A673 (cell line): ENCODE results near the gene OTOGL.

ENCODE experiments used
- CTCF ChIP-seq: fragments of 300-800, 200-600 bp; sonication (generic); conservative IDR thresholded peaks from 2 replicates; pipeline ENCODE4 v1.5.1; 2017; ENCODE audit warnings: low read depth, mild to moderate bottlenecking, antibody characterized with exemption, low read length, moderate library complexity, mixed read lengths
- EZH2 ChIP-seq: fragments of 200-600 bp; sonication (generic); IDR thresholded peaks from 2 replicates; pipeline ENCODE4 v1.6.1; 2017; ENCODE audit warnings: borderline replicate concordance, low read depth, mild to moderate bottlenecking, mixed read lengths, antibody characterized with exemption, low read length; ENCODE audit not compliant: poor library complexity, severe bottlenecking

- no peak for TF ChIP-seq CTCF
- TF ChIP-seq EZH2: no peak
These were observed 39.5 kb upstream of the OTOGL start for GRCh38 chr12:80059875-80060274.
